GM23338 (cell line): ENCODE measurements around the gene ETV2. TPM values are rescaled to one million over a fixed set of nuclear protein-coding genes. Genes with fewer than 3 reads are reported as not detected.
A peak's percentile ranks its signal among the peaks of the same experiment; 100 is the strongest.

Source experiments
- ATAC-seq: fragments of 200-7000 bp; cut with Tn5 transposase; 3 replicates; pipeline ENCODE4 v1.9.1; 2020
- DNase-seq: peaks from one replicate; pipeline ENCODE4 v3.0.0-alpha.2; 2015; ENCODE audit warnings: low spot score
- H2AFZ ChIP-seq: fragments of 200-600 bp; sonication (generic); 2 replicates; pipeline ENCODE4 v1.8.0; 2016; ENCODE audit warnings: antibody characterized with exemption, mild to moderate bottlenecking, moderate library complexity
- H3F3A ChIP-seq: fragments of 200-600 bp; sonication (generic); replicated peaks from 2 replicates; pipeline ENCODE4 v1.8.0; 2017; ENCODE audit warnings: antibody characterized with exemption, mixed run types, low read depth
- H3K27ac ChIP-seq: fragments of 200-600 bp; sonication (generic); 2 replicates; pipeline ENCODE4 v1.6.1; 2016; ENCODE audit warnings: low read depth
- H3K27me3 ChIP-seq: fragments of 200-600 bp; sonication (generic); 2 replicates; pipeline ENCODE4 v1.8.0; 2016; ENCODE audit warnings: mild to moderate bottlenecking, mixed run types, moderate library complexity; ENCODE audit not compliant: insufficient read depth
- H3K36me3 ChIP-seq: fragments of 200-600 bp; sonication (generic); 2 replicates; pipeline ENCODE4 v1.8.0; 2016; ENCODE audit warnings: mild to moderate bottlenecking; ENCODE audit not compliant: insufficient read depth
- H3K4me1 ChIP-seq: fragments of 200-600 bp; sonication (generic); 2 replicates; pipeline ENCODE4 v1.8.0; 2016; ENCODE audit warnings: mild to moderate bottlenecking, moderate library complexity; ENCODE audit not compliant: insufficient read depth
- H3K4me2 ChIP-seq: fragments of 200-600 bp; sonication (generic); 2 replicates; pipeline ENCODE4 v1.7.1; 2017; ENCODE audit warnings: mixed run types
- H3K4me3 ChIP-seq: fragments of 200-600 bp; sonication (generic); 2 replicates; pipeline ENCODE4 v1.6.1; 2016; ENCODE audit warnings: mixed run types
- H3K79me2 ChIP-seq: fragments of 200-600 bp; sonication (generic); replicated peaks from 2 replicates; pipeline ENCODE4 v1.8.0; 2017; ENCODE audit warnings: mild to moderate bottlenecking; ENCODE audit not compliant: insufficient read depth
- H3K9me2 ChIP-seq: fragments of 200-600 bp; sonication (generic); 2 replicates; pipeline ENCODE4 v1.8.0; 2017; ENCODE audit not compliant: insufficient read depth
- H4K20me1 ChIP-seq: fragments of 200-600 bp; sonication (generic); replicated peaks from 2 replicates; pipeline ENCODE4 v1.8.0; 2017; ENCODE audit warnings: mild to moderate bottlenecking; ENCODE audit not compliant: insufficient read depth
- H3K27ac Mint-ChIP-seq: 2 replicates; pipeline ENCODE4 v1.8.0; 2020; ENCODE audit warnings: inconsistent platforms, mild to moderate bottlenecking, moderate library complexity, mixed read lengths
- H3K27me3 Mint-ChIP-seq: 3 replicates; pipeline ENCODE4 v1.8.0; 2022; ENCODE audit warnings: low read depth, mild to moderate bottlenecking, moderate library complexity, mixed read lengths, inconsistent platforms; ENCODE audit not compliant: insufficient read depth, poor library complexity
- H3K36me3 Mint-ChIP-seq: 3 replicates; pipeline ENCODE4 v1.8.0; 2021; ENCODE audit warnings: low read depth, mild to moderate bottlenecking, inconsistent platforms, moderate library complexity, mixed read lengths
- H3K4me1 Mint-ChIP-seq: 3 replicates; pipeline ENCODE4 v1.8.0; 2020; ENCODE audit warnings: mild to moderate bottlenecking, inconsistent platforms, mixed read lengths
- H3K4me3 Mint-ChIP-seq: 3 replicates; pipeline ENCODE4 v1.8.0; 2021; ENCODE audit warnings: moderate library complexity, mild to moderate bottlenecking, inconsistent platforms, mixed read lengths
- H3K9me3 Mint-ChIP-seq: 3 replicates; pipeline ENCODE4 v1.8.0; 2020; ENCODE audit warnings: moderate library complexity, mild to moderate bottlenecking, inconsistent platforms, mixed read lengths
- CREB1 ChIP-seq: fragments of 250-450 bp; sonication (Bioruptor Pico); IDR thresholded peaks from 2 replicates; pipeline ENCODE4 v1.5.0; 2020; ENCODE audit warnings: low read depth, mild to moderate bottlenecking, moderate library complexity
- CTCF ChIP-seq, 2 experiments: fragments of 200-600 bp in 1 of 2; sonication (generic) in 1 of 2; conservative IDR thresholded peaks; 2 replicates each; pipeline versions ENCODE4 v1.5.1 to v1.6.1; 2016 to 2017; ENCODE audit warnings: antibody characterized with exemption in 2 of 2, low read depth in 2 of 2, mild to moderate bottlenecking in 2 of 2, moderate library complexity in 1 of 2
- ETS1 ChIP-seq: IDR thresholded peaks from 2 replicates; pipeline ENCODE4 v1.6.1; 2016; ENCODE audit warnings: antibody characterized with exemption
- EZH2 ChIP-seq: fragments of 200-600 bp; sonication (generic); IDR thresholded peaks from one replicate; pipeline ENCODE4 v1.8.0; 2017; ENCODE audit warnings: antibody characterized with exemption, mild to moderate bottlenecking, low read depth; ENCODE audit not compliant: unreplicated experiment
- JUNB ChIP-seq: IDR thresholded peaks from one replicate; pipeline ENCODE4 v1.6.1; 2016; ENCODE audit warnings: antibody characterized with exemption; ENCODE audit not compliant: unreplicated experiment
- NANOG ChIP-seq: IDR thresholded peaks from 2 replicates; pipeline ENCODE4 v1.6.1; 2016; ENCODE audit warnings: antibody characterized with exemption, borderline replicate concordance
- REST ChIP-seq: IDR thresholded peaks from one replicate; pipeline ENCODE4 v1.6.1; 2018; ENCODE audit warnings: antibody characterized with exemption; ENCODE audit not compliant: unreplicated experiment
- STAT1 ChIP-seq: IDR thresholded peaks from one replicate; pipeline ENCODE4 v1.6.1; 2016; ENCODE audit warnings: antibody characterized with exemption; ENCODE audit not compliant: unreplicated experiment
- ZNF114 ChIP-seq: fragments of 250-450 bp; sonication (Bioruptor Pico); IDR thresholded peaks from 2 replicates; pipeline ENCODE4 v1.5.0; 2020; ENCODE audit warnings: mild to moderate bottlenecking, moderate library complexity
- ZNF331 ChIP-seq: fragments of 250-450 bp; sonication (Bioruptor Pico); IDR thresholded peaks from 2 replicates; pipeline ENCODE4 v1.5.0; 2020; ENCODE audit warnings: low read depth, mild to moderate bottlenecking, moderate library complexity
- polyA plus RNA-seq: library from polyadenylated mRNA; unstranded; fragments of >200 nt; fragmentation: Nextera tagmentation; extraction: Ambion mirVana; gene quantifications from 2 replicates; pipeline ENCODE4 v1.2.1, GENCODE V29; 2016
- total RNA-seq: library from RNA; depleted of rRNA; stranded (reverse); fragments of >200 nt; shearing (Covaris generic); gene quantifications from 2 replicates; pipeline ENCODE4 v1.2.3, GENCODE V29; 2014

The ETV2 gene
- total and polyA plus RNA-seq, 2 experiments from 2014 or later = 0.87 to 1.5 TPM

- Mint-ChIP-seq H3K4me3 (no peak overlapping the region; the same call in 2 of the 3 replicates), H3K27ac (no peak overlapping the region)
- no peaks in the 10 kb centered on the region for H3K27me3 ChIP-seq
Measured at GRCh38 chr19:35657904-35658700, 16.6 kb downstream of the ETV2 start.

GRCh38 chr19:35661995-35662340 lies 20.4 kb downstream of the ETV2 start:
- Mint-ChIP-seq H3K4me3 (no peak overlapping the region), H3K27me3 (peaks cover 12% of the 10 kb centered on the region), H3K36me3 (peaks cover 22% of the 10 kb centered on the region)
- TF ChIP-seq ZNF331 (CRISPR knock-in tag) (no peak), CREB1 (CRISPR knock-in tag) (no peak), CTCF (conservative IDR thresholded peaks at IDR 0.05; ENCODE audit: low read depth in 2 of 2) (no peak), ETS1 (no peak), NANOG (no peak), ZNF114 (CRISPR knock-in tag) (no peak), STAT1 (no peak), JUNB (no peak), REST (no peak), EZH2 (no peak)

More at GRCh38 chr19:35657904-35658700, 16.6 kb downstream of the ETV2 start:
- no peak overlapping the region for H3K4me3 ChIP-seq
- H3K9me3 Mint-ChIP-seq = no peaks in the 10 kb centered on the region
- H4K20me1 ChIP-seq = peaks cover 7% of the 10 kb centered on the region; the same call in 1 of the 2 replicates
- DNase-seq (peak; percentile 34), ATAC-seq (peak; percentile 61; the same call in 2 of the 3 replicates)
- no peaks in the 10 kb centered on the region for H3K9me2 ChIP-seq
- H3K4me1 Mint-ChIP-seq = no peaks in the 10 kb centered on the region
- no peaks in the 10 kb centered on the region for H3K79me2 ChIP-seq
- H2AFZ ChIP-seq = no peak overlapping the region
- no peak overlapping the region for H3K4me2 ChIP-seq
- H3K4me1 ChIP-seq = no peaks in the 10 kb centered on the region
- H3K36me3 ChIP-seq = peaks cover 36% of the 10 kb centered on the region
- peaks cover 58% of the 10 kb centered on the region for H3K36me3 Mint-ChIP-seq
- no peaks in the 10 kb centered on the region for H3F3A ChIP-seq
- peaks cover 6% of the 10 kb centered on the region for H3K27me3 Mint-ChIP-seq
- TF ChIP-seq NANOG (no peak), CTCF (conservative IDR thresholded peaks at IDR 0.05; ENCODE audit: low read depth in 2 of 2) (peak; percentile 4 to 26; a peak in 1 of 4 replicates)
- no peak overlapping the region for H3K27ac ChIP-seq

More at GRCh38 chr19:35661995-35662340, 20.4 kb downstream of the ETV2 start:
- Histone ChIP-seq H3K79me2 (no peaks in the 10 kb centered on the region), H3K9me2 (no peaks in the 10 kb centered on the region), H3K27me3 (no peaks in the 10 kb centered on the region), H2AFZ (no peak overlapping the region), H3K4me3 (no peak overlapping the region), H3F3A (no peaks in the 10 kb centered on the region), H3K4me1 (no peaks in the 10 kb centered on the region), H4K20me1 (peaks cover 7% of the 10 kb centered on the region; the same call in 1 of the 2 replicates), H3K4me2 (no peak overlapping the region), H3K36me3 (peaks cover 15% of the 10 kb centered on the region), H3K27ac (no peak overlapping the region)
- DNase-seq (no peak), ATAC-seq (no peak)
- Mint-ChIP-seq H3K9me3 (no peaks in the 10 kb centered on the region; the same call in 2 of the 3 replicates), H3K27ac (no peak overlapping the region), H3K4me1 (no peaks in the 10 kb centered on the region)
